ENCODE measurements around the gene ASB13. TPM values are rescaled to one million over a fixed set of nuclear protein-coding genes. Genes with fewer than 3 reads are reported as not detected.

ASB13 gene
- total and polyA plus RNA-seq, 2 donors from 2014 or later, result 47.7 to 95.1 TPM

DNA sequence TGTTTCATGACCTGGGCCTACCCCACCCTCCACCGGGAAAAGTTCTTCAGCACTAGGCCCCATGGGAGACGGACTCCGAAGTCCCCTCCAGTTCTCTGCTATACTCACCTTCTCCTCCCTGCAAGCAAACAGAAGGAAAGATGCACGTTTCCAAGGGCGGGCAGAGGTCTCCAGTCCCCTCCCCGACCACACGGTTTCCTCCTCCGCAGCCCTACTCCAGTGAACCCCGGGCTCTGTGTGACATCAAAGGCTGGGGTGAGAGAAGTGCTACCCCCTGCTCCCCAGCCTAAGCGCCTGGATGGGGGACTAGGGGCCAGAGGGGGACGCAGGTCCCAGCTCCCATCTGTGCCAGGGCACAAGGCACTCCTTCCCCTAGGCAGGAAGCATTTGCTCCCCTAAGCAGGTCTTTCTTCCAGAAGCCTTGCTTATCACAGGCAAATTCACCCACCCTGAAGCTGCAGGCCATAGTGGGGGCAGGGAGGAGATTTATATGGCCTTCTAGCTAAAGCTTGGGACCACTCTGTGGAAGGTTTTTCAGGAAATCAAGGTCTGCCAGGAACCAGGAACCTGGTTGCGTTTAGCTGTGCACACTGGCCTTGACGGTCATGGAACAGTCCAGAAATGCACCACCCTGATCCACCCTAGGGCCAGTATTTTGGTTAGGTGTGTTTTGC lies 52.8 kb downstream of the ASB13 start:
- FAIRE-seq (no peak), DNase-seq (peak in 1 of 5 donors; percentile 56)
- H3K9me3 ChIP-seq (ENCODE audit: control insufficient read depth in 2 of 3, insufficient read depth in 1 of 3, low read length in 3 of 3), result no peaks in the 10 kb centered on the region
- no peaks in the 10 kb centered on the region for H3K27me3 ChIP-seq (ENCODE audit: control insufficient read depth, insufficient read depth, low read length)
- no peak for TF ChIP-seq CTCF (IDR thresholded peaks at IDR 0.05; ENCODE audit: borderline replicate concordance, extremely low read depth, insufficient read depth)
- H3K9ac ChIP-seq (ENCODE audit: low read length in 3 of 3), result no peak overlapping the region
- H3K27ac ChIP-seq (ENCODE audit: low read depth in 2 of 2, low read length in 2 of 2), result no peak overlapping the region
- no peaks in the 10 kb centered on the region for H3K36me3 ChIP-seq (ENCODE audit: control insufficient read depth in 2 of 3, insufficient read depth in 3 of 3, low read length in 3 of 3)
- intact Hi-C loops (cut with DNase I), result no loop called here
- H3K4me3 ChIP-seq (ENCODE audit: low read length in 3 of 3), result no peak overlapping the region
- peaks cover 0 to 7% (median 3%) of the 10 kb centered on the region in 3 donors for H3K4me1 ChIP-seq (ENCODE audit: control insufficient read depth in 2 of 3, insufficient read depth in 2 of 3, low read depth in 1 of 3, low read length in 3 of 3)

DNA sequence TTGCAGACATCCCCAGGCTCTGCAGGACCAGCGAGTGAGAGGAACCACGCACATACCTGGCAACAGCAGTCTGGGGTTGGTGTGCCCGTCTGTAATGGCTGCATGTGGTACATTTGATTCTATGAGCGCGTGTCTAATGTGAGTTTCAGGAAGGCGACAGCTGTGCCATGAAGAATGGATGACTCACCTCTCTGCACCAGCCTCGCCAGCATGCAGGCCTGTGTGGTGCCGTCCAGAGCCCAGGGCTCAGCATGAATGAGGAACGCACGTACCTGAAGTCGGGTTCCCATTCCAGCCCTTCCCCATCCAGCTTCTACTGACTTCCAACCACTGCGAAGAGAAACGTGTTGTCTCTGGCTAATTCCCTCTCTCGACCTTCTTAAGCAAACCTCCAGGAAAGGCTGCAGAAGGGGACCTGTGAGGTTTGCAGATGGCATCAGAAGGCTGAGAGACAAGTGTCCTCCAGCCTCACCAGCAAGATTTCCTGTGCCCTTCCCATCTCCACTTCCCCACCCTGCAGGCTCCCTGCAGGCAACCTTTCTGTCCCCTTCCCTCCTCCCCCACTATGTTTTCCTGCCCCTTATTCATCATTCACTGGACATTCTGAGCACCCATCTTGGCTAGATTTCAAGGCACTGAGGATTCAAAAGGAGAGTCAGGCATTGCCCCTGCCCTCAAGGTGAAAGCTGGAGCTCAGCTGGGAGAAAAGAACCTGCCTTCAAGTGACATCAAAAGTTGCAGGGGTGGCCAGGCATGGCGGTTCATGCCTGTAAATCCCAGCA lies 54.3 kb downstream of the ASB13 start:
- no peak overlapping the region for H3K27ac ChIP-seq (ENCODE audit: low read depth in 2 of 2, low read length in 2 of 2)
- intact Hi-C loops (cut with DNase I), result no loop called here
- H3K4me1 ChIP-seq (ENCODE audit: control insufficient read depth in 2 of 3, insufficient read depth in 2 of 3, low read depth in 1 of 3, low read length in 3 of 3), result peaks cover 0 to 7% (median 3%) of the 10 kb centered on the region in 3 donors
- no peaks in the 10 kb centered on the region for H3K36me3 ChIP-seq (ENCODE audit: control insufficient read depth in 2 of 3, insufficient read depth in 3 of 3, low read length in 3 of 3)
- no peaks in the 10 kb centered on the region for H3K27me3 ChIP-seq (ENCODE audit: control insufficient read depth, insufficient read depth, low read length)
- DNase-seq (peak in 1 of 5 donors; percentile 41), FAIRE-seq (no peak)
- no peak overlapping the region for H3K4me3 ChIP-seq (ENCODE audit: low read length in 3 of 3)
- H3K9me3 ChIP-seq (ENCODE audit: control insufficient read depth in 2 of 3, insufficient read depth in 1 of 3, low read length in 3 of 3), result no peaks in the 10 kb centered on the region
- H3K9ac ChIP-seq (ENCODE audit: low read length in 3 of 3), result no peak overlapping the region
- no peak for TF ChIP-seq CTCF (IDR thresholded peaks at IDR 0.05; ENCODE audit: borderline replicate concordance, extremely low read depth, insufficient read depth)

- Histone ChIP-seq H3K36me3 (ENCODE audit: control insufficient read depth in 2 of 3, insufficient read depth in 3 of 3, low read length in 3 of 3) (no peaks in the 10 kb centered on the region), H3K4me3 (ENCODE audit: low read length in 3 of 3) (peak overlapping the region in 1 of 3 donors; percentile 7), H3K27me3 (ENCODE audit: control insufficient read depth, insufficient read depth, low read length) (no peaks in the 10 kb centered on the region), H3K4me1 (ENCODE audit: control insufficient read depth in 2 of 3, insufficient read depth in 2 of 3, low read depth in 1 of 3, low read length in 3 of 3) (peaks cover 0 to 10% (median 3%) of the 10 kb centered on the region in 3 donors), H3K9ac (ENCODE audit: low read length in 3 of 3) (no peak overlapping the region), H3K27ac (ENCODE audit: low read depth in 2 of 2, low read length in 2 of 2) (peak overlapping the region in 1 of 2 donors; percentile 26), H3K9me3 (ENCODE audit: control insufficient read depth in 2 of 3, insufficient read depth in 1 of 3, low read length in 3 of 3) (no peaks in the 10 kb centered on the region)
- FAIRE-seq (no peak), DNase-seq (peak in 1 of 5 donors; percentile 74)
- TF ChIP-seq CTCF (IDR thresholded peaks at IDR 0.05; ENCODE audit: borderline replicate concordance, extremely low read depth, insufficient read depth), result no peak
- intact Hi-C loops (cut with DNase I), result no loop called here
Measured at GRCh38 chr10:5609952-5610616, 56.3 kb downstream of the ASB13 start.

Data from kidney (tissue), 14 donors.